Mesendoderm (in vitro differentiated cells): ENCODE data around the gene PNKP.

Experiments
- DNase-seq: peaks from one replicate; pipeline ENCODE4 v3.0.0; 2013
- H2AK5ac ChIP-seq: 2 replicates; pipeline ENCODE4 v1.6.1; 2013; ENCODE audit warnings: low read length, inconsistent platforms
- H2BK120ac ChIP-seq: 2 replicates; pipeline ENCODE4 v1.6.1; 2013; ENCODE audit warnings: low read depth, mild to moderate bottlenecking, low read length, moderate library complexity, mixed read lengths
- H2BK15ac ChIP-seq: replicated peaks from 2 replicates; pipeline ENCODE4 v1.6.1; 2013; ENCODE audit warnings: low read depth, mild to moderate bottlenecking, moderate library complexity
- H2BK5ac ChIP-seq: 2 replicates; pipeline ENCODE4 v1.6.1; 2013; ENCODE audit warnings: low read length, inconsistent platforms
- H3K18ac ChIP-seq: 2 replicates; pipeline ENCODE4 v1.6.1; 2013; ENCODE audit warnings: mild to moderate bottlenecking, low read length, mixed read lengths
- H3K23ac ChIP-seq: one replicate; pipeline ENCODE4 v1.6.1; 2013; ENCODE audit warnings: low read length
- H3K27ac ChIP-seq: 2 replicates; pipeline ENCODE4 v1.5.1; 2013; ENCODE audit warnings: low read depth, mild to moderate bottlenecking, inconsistent platforms, low read length, moderate library complexity
- H3K27me3 ChIP-seq: 2 replicates; pipeline ENCODE4 v1.6.1; 2013; ENCODE audit warnings: low read length, control low read depth, mild to moderate bottlenecking, inconsistent platforms; ENCODE audit not compliant: insufficient read depth, poor library complexity
- H3K36me3 ChIP-seq: 2 replicates; pipeline ENCODE4 v1.6.1; 2013; ENCODE audit warnings: low read length, inconsistent platforms; ENCODE audit not compliant: control insufficient read depth, insufficient read depth
- H3K4ac ChIP-seq: one replicate; pipeline ENCODE4 v1.6.1; 2013; ENCODE audit warnings: low read depth, mild to moderate bottlenecking, low read length, moderate library complexity
- H3K4me1 ChIP-seq: 2 replicates; pipeline ENCODE4 v1.6.1; 2013; ENCODE audit warnings: low read depth, low read length, inconsistent platforms; ENCODE audit not compliant: control insufficient read depth
- H3K4me2 ChIP-seq: 2 replicates; pipeline ENCODE4 v1.6.1; 2013; ENCODE audit warnings: low read length
- H3K4me3 ChIP-seq: 2 replicates; pipeline ENCODE4 v1.5.1; 2013; ENCODE audit warnings: mild to moderate bottlenecking, low read length
- H3K56ac ChIP-seq: one replicate; pipeline ENCODE4 v1.6.1; 2013; ENCODE audit warnings: low read length
- H3K79me1 ChIP-seq: 2 replicates; pipeline ENCODE4 v1.6.1; 2013; ENCODE audit warnings: low read length, inconsistent platforms
- H3K79me2 ChIP-seq: 2 replicates; pipeline ENCODE4 v1.6.1; 2013; ENCODE audit warnings: mild to moderate bottlenecking, low read length; ENCODE audit not compliant: control insufficient read depth, insufficient read depth
- H3K9ac ChIP-seq: 2 replicates; pipeline ENCODE4 v1.6.1; 2013; ENCODE audit warnings: low read length, inconsistent platforms
- H4K5ac ChIP-seq: one replicate; pipeline ENCODE4 v1.6.1; 2013; ENCODE audit warnings: low read length
- H4K8ac ChIP-seq: one replicate; pipeline ENCODE4 v1.6.1; 2013; ENCODE audit warnings: low read depth, mild to moderate bottlenecking, control low read depth, low read length, moderate library complexity
- WGBS: extraction: QIAGEN DNeasy Blood & Tissue Kit; methylation state at CpG from one replicate; pipeline ENCODE4 v1.1.7; 2013; ENCODE audit warnings: low lambda C conversion rate, missing lambda C conversion rate; ENCODE audit not compliant: insufficient coverage; ENCODE audit errors: extremely low coverage; 5-methylcytosine and 5-hydroxymethylcytosine counted together

PNKP gene

GRCh38 chr19:49860336-49861102 lies 6.9 kb downstream of the PNKP start:
- no peak overlapping the region for H2AK5ac ChIP-seq
- H3K79me2 ChIP-seq: peaks cover 10% of the 10 kb centered on the region
- DNase-seq: no peak
- peak overlapping the region; percentile 7 for H3K56ac ChIP-seq
- H3K27me3 ChIP-seq: no peaks in the 10 kb centered on the region
- no CpG with 5 or more reads among the region's 17 CpGs for WGBS
- no peak overlapping the region for H2BK120ac ChIP-seq
- H3K36me3 ChIP-seq: peaks cover 23% of the 10 kb centered on the region
- H3K23ac ChIP-seq: no peak overlapping the region
- no peaks in the 10 kb centered on the region for H3K4me1 ChIP-seq
- H4K5ac ChIP-seq: no peak overlapping the region
- H3K4ac ChIP-seq: no peak overlapping the region
- no peak overlapping the region for H2BK15ac ChIP-seq
- H3K9ac ChIP-seq: no peak overlapping the region
- H2BK5ac ChIP-seq: no peak overlapping the region
- no peak overlapping the region for H3K27ac ChIP-seq
- no peak overlapping the region for H4K8ac ChIP-seq
- H3K18ac ChIP-seq: no peak overlapping the region
- no peak overlapping the region for H3K4me3 ChIP-seq
- H3K79me1 ChIP-seq: peaks cover 7% of the 10 kb centered on the region
- no peak overlapping the region for H3K4me2 ChIP-seq

GRCh38 chr19:49859682-49860335 lies 7.6 kb downstream of the PNKP start:
- WGBS: no CpG with 5 or more reads among the region's 22 CpGs

GRCh38 chr19:49858088-49858985 lies 9.0 kb downstream of the PNKP start:
- no CpG with 5 or more reads among the region's 37 CpGs for WGBS
- Histone ChIP-seq H3K4ac (no peak overlapping the region), H3K18ac (no peak overlapping the region), H3K4me2 (no peak overlapping the region), H4K8ac (no peak overlapping the region), H3K27ac (no peak overlapping the region), H4K5ac (no peak overlapping the region), H3K4me3 (no peak overlapping the region), H3K9ac (no peak overlapping the region), H3K23ac (no peak overlapping the region), H2AK5ac (no peak overlapping the region), H2BK120ac (no peak overlapping the region), H3K27me3 (no peaks in the 10 kb centered on the region), H3K4me1 (no peaks in the 10 kb centered on the region), H3K79me2 (peaks cover 8% of the 10 kb centered on the region), H3K56ac (no peak overlapping the region), H2BK15ac (no peak overlapping the region), H3K79me1 (peaks cover 10% of the 10 kb centered on the region), H3K36me3 (peaks cover 16% of the 10 kb centered on the region), H2BK5ac (no peak overlapping the region)
- no peak for DNase-seq

More at GRCh38 chr19:49859682-49860335, 7.6 kb downstream of the PNKP start:
- Histone ChIP-seq H3K9ac (no peak overlapping the region), H3K27me3 (no peaks in the 10 kb centered on the region), H3K4ac (no peak overlapping the region), H3K4me3 (no peak overlapping the region), H3K79me2 (peaks cover 6% of the 10 kb centered on the region), H3K23ac (no peak overlapping the region), H2BK120ac (no peak overlapping the region), H3K36me3 (peaks cover 23% of the 10 kb centered on the region), H3K18ac (no peak overlapping the region), H2BK5ac (no peak overlapping the region), H3K27ac (no peak overlapping the region), H2AK5ac (no peak overlapping the region), H3K79me1 (peaks cover 7% of the 10 kb centered on the region), H4K8ac (no peak overlapping the region), H2BK15ac (no peak overlapping the region), H3K4me2 (no peak overlapping the region), H3K56ac (no peak overlapping the region), H3K4me1 (no peaks in the 10 kb centered on the region), H4K5ac (no peak overlapping the region)
- DNase-seq: no peak

- no peaks in the 10 kb centered on the region for H3K27me3 ChIP-seq
- H3K79me2 ChIP-seq: peaks cover 13% of the 10 kb centered on the region
- no peak overlapping the region for H3K4ac ChIP-seq
- H3K79me1 ChIP-seq: peaks cover 12% of the 10 kb centered on the region
- H3K4me2 ChIP-seq: no peak overlapping the region
- DNase-seq: no peak
- H2BK15ac ChIP-seq: no peak overlapping the region
- H4K5ac ChIP-seq: no peak overlapping the region
- H3K4me3 ChIP-seq: no peak overlapping the region
- H3K9ac ChIP-seq: no peak overlapping the region
- no peak overlapping the region for H4K8ac ChIP-seq
- no CpG with 5 or more reads among the region's 5 CpGs for WGBS
- H2BK120ac ChIP-seq: no peak overlapping the region
- H3K4me1 ChIP-seq: peaks cover under 1% of the 10 kb centered on the region
- H3K27ac ChIP-seq: no peak overlapping the region
- H3K56ac ChIP-seq: no peak overlapping the region
- H3K18ac ChIP-seq: no peak overlapping the region
- H3K23ac ChIP-seq: no peak overlapping the region
- H2AK5ac ChIP-seq: no peak overlapping the region
- H3K36me3 ChIP-seq: peaks cover 17% of the 10 kb centered on the region
- H2BK5ac ChIP-seq: no peak overlapping the region
Measured at GRCh38 chr19:49857838-49858087, 9.6 kb downstream of the PNKP start.

GRCh38 chr19:49857061-49857837 lies 10.1 kb downstream of the PNKP start:
- Histone ChIP-seq H3K36me3 (peaks cover 21% of the 10 kb centered on the region), H4K5ac (no peak overlapping the region), H3K4ac (no peak overlapping the region), H3K56ac (no peak overlapping the region), H3K27ac (no peak overlapping the region), H3K4me3 (no peak overlapping the region), H3K18ac (no peak overlapping the region), H3K4me1 (peaks cover 6% of the 10 kb centered on the region), H4K8ac (no peak overlapping the region), H2BK5ac (no peak overlapping the region), H3K79me2 (peaks cover 18% of the 10 kb centered on the region), H3K23ac (no peak overlapping the region), H2BK120ac (no peak overlapping the region), H2BK15ac (no peak overlapping the region), H3K79me1 (peaks cover 17% of the 10 kb centered on the region), H3K27me3 (no peaks in the 10 kb centered on the region), H3K4me2 (no peak overlapping the region), H3K9ac (no peak overlapping the region), H2AK5ac (no peak overlapping the region)
- WGBS: no CpG with 5 or more reads among the region's 26 CpGs
- DNase-seq: no peak
